NK-92 (cell line): ENCODE data around the gene MT1E.
"Not testable (repeated sequence)": the region's sequence is repeated elsewhere in the genome, so short reads cannot be mapped to it uniquely, and the experiment has no call there.

Experiments
- DNase-seq: peaks from one replicate; lab custom pipeline; 2025; ENCODE audit not compliant: unreplicated experiment; lab: John Stamatoyannopoulos, UW

MT1E gene

DNA sequence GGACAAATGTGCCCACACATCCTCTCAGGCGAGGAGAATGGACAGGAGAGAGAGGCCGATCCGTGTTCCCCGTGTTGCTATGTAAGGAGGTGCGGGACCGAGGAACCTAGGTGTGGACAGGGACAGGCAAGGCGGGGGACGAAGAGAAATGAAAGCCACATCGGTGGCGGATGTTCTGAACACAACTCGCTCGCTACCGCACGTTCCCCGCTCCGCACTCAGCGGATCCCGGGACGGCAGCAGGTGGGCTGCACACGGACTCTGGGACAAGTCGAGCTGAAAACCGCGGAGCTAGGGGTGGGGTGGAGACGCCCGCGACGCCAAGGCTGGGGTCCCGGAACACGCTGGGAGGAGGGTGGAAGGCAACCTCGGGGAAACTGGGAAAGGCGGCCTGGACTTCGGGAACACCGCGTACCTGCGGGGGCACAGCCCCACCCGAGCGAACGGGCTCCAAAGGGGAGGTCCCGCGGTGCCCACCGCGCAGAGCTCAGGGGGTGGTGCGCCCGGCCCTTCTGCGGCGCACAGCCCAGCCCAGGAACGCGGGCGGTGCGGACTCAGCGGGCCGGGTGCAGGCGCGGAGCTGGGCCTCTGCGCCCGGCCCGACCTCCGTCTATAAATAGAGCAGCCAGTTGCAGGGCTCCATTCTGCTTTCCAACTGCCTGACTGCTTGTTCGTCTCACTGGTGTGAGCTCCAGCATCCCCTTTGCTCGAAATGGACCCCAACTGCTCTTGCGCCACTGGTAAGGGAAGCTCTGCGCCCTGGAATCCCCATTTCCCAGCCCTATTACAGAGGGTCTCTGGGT, at the start of gene MT1E:
MT1E (plus strand) TSS at position 642 of the 803 bp plus-strand sequence; CDS start at position 713, 71 bp downstream.
- no peak for DNase-seq

DNA sequence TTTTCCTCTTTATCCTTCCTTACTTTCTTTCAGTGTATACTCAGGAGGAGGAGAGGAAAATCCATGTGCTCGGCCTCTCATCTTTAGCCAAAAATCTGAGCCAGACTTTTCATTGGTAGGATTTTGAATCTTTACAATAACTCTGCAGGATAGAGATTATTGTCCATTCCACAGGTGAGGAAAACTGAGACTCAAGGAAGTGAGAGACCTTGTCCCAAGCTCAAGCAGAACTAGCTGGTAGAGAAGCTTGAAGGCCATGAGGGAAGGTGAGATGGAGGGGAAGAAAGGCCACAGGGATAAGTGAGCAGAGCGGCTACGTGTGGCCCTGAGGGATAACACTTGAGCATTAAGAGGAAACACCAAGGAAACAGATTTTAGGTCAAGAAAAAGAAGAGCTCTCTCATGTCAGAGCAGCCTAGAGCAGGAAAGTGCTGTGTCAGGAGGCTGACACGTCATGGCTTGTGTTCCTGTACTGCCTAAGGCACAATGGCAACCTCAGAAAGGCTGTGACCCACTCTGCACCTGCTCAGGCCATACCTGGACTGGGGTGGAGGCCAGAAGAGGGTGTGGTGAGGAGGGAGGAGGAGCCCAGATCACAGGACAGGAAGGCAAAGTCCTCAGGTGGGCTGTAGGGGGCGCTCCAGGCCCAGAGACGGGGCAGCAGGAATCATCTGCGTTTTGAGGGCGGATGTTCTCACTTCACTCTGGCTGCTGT, 48.8 kb upstream of the MT1E start:
- DNase-seq: no peak

DNA sequence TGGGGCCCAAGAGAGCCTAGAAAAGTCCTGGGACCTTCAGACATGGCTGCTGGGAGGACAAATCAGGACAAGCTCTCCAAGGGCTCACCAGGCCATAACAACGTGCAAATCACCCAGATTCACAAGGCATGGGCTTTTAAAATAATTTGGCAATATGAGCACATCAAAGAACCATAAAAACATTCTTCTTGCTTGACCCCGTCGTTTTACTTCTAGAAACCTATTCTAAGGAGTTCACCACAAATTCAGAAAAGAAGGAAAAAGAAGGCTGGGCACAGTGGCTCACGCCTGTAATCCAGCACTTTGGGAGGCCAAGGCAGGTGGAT, 48.3 kb upstream of the MT1E start:
- no peak for DNase-seq

DNA sequence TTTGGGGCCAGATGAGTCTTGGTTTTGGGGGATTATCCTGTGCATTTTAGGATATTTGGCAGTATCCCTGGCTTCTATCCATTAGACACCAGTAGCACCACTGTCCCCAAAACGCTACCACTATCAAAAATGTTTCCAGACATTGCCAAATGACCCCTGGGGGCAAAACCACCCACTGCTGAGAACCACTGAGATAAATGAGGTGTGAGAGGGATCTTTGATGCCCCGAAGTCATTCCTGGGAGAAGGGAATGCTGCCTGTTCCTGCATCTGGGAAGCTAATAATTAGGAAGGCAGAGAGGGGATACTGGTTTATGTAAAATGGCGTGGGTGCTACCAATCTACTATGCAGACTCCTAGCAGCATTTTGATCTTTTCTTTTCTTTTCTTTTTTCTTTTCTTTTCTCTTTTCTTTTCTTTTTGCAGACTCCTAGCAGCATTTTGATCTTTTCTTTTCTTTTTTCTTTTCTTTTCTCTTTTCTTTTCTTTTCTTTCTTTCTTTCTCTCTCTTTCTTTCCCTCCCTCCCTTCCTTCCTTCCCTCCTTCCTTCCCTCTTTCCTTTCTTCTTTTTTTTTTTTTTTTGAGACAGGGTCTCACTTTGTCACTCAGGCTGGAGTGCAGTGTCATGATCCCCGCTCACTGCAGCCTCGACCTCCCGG, 45.1 kb upstream of the MT1E start:
- DNase-seq: no peak

DNA sequence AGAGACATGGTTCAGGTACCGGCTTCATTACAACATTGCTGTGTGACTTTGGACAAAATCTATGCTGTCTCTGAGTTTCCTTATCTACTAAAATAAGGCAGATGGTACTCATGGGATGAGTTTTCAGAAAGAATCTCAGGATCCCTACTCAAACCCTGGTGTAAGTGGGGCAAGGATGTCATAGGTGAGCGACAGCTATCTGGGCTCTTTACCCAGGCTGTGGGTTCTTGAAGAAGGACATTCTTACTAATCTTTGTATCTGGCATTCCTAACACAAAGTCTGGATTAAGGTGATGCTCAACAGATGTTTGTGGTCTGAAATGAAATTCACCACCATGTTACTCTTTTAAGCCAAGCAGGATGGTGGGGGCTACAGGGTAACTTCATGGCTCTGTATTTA, 42.7 kb upstream of the MT1E start:
- DNase-seq: not testable (repeated sequence)

DNA sequence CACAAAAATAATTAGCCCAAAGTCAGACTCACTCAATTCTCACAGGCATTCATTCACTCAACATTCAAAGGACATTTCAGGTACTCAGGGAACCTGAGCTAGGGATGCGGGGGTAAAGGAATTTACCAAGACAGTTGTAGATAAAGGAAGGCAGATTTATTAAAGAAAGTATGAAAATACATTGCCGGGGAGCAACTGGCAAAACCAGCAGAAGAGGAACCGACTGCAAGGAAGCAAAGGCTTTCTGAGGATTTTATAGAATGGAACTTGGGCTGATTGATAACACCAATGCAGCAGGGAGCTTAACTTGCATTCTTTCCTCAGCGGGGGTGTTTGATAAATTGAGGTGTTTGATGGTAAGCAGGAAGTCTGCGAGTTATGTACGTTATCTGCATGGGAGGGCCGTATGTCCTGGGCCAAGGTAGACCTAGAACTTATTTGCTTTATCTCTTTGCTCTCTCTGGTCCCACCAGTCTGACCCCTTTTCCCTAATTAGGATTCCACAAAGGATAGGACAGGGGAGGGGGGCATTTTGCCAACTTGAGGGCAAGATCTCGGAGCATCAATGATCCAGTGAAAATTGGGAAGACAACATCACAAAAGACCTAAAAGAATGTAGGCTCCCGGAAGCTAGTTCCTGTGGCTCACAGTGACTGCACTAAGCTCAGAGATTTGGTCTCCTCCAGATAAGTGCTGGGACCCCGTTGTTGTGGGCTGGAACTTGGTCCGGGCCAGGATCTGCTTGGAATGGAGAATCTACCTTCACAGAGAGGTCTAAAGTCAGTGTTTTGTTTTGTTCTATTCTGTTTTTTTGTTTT, 42.0 kb upstream of the MT1E start:
- DNase-seq: no peak

DNA sequence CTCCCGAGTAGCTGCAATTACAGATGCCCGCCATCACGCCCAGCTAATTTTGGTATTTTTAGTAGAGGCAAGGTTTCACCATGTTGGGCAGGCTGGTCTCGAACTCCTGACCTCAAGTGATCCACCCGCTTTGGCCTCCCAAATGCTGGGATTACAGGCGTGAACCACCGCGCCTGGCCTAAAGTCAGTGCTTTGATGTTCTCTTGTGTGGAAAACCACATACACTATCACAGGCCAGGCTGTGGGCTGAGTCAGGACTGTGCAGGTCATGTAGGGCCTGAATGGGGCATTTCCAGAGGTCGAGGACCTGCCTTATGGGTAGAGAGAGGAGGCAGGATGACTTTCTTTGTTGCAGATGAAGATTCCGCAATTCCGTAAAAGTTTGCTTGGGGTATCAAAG, 41.3 kb upstream of the MT1E start:
- DNase-seq: no peak

DNA sequence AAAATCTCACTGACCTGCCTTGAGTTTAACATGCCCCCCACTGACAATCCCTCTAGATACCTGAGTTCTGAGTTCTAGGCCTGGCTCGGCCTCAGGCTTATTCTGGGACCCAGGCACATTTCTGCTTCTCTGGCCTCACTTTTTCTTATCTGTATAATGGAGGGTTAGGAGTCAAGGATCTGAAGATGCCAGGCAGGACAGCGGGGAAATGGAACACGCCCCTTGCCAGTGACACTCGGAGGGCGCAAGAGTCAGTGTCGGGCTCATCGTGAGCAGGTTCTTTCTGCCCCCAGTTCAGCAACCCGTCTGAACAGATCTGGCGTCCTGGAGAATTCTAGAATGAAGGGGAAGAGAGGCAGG, 36.8 kb upstream of the MT1E start:
- no peak for DNase-seq

DNA sequence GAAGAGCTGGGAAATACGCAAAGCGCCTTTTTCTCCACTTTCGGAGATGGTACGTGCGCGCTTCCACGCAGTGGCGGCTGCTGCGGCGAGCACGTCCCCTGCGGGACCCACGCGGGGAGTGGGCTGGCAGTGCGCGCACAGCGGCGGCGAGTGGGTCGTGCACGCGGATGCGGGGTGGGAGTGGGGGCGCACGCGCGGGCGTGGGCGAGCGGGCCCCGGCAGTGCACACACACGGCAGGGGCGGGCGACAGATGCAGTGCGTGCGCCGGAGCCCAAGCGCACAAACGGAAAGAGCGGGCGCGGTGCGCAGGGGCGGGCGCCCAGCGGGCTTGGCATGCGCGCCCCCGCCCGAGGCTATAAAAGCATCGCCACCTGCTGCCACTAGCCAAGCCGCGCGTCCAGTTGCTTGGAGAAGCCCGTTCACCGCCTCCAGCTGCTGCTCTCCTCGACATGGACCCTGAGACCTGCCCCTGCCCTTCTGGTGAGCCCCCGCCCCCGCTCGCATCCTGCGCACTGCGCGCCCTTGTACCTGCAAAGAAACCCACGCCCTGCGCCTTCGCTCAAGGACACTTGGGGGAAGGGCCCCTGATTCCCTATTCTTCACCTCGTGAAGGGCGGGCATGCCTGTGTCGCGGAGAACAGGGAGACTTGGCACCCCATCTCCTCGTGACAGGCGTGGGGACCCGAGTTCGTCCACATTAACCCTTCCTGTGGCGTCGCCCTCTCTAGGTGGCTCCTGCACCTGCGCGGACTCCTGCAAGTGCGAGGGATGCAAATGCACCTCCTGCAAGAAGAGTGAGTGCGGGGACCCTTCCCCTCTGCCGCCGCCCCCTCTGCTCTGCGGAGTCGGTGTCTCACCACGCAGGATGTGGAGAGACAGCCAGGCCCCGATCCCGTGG, 36.2 kb upstream of the MT1E start, which contains the start of gene MT3:
MT3 (plus strand) TSS at position 388 of the 899 bp plus-strand sequence; CDS start at position 451, 63 bp downstream.
- no peak for DNase-seq

DNA sequence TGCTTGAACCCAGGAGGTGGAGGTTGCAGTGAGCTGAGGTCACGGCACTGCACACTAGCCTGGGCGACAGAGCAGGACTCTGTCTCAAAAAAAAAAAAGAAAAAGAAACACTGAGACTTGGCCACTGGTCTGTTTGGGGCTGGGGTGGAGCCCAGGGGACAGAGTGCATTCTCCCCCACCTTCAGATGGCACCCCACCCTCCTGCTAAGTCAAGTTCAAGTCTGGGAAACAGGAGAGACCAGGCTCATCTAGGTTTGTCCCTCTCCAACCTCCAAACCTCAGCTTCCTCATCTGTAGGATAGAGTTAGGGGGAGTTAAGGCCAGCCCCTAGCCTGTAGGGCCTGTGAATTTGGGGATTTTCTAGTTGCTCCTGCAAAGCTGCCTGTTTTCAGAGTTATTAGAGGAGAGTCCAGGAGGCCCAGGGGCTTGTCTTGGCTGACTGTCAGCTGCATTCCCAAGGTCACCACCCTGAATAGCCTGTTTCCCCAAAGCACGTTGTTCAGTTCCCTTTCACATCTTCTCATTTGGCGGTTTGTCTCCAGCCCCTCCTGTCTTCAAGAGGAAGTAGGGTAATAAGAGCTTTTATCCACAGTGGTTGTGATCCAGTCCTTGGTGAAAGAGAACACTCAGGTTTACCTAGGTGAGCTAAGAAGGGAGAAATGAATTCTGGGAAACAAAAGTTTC, 34.1 kb upstream of the MT1E start:
- no peak for DNase-seq

DNA sequence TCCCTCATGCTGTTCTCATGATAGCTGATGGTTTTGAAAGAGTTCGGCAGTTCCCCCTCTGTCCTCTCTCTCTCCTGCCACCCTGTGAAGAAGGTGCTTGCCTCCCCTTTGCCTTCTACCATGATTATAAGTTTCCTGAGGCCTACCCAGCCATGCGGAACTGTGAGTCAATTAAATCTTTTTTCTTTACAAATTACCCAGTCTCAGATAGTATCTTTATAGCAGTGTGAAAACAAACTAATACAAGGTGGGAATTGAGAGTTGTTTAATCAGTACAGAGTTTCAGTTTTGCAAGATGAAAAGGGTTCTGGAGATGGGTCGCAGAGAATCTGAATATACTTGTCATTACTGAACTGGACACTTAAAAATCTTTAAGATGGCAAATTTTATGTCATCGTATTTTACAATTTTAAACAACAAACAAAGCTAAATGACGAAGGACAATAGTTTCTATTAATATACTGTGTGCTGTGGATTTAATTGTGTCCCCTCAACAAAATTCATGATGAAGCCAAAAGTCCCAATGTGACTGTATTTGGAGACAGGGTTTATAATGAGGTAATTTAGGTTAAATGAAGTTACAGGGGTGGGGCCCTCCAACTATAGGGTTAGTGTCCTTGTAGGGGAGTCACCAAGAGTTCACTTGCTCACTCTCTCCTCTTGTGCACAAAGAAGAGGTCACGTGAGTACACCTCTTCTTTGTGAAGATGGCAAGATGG, 31.8 kb upstream of the MT1E start:
- no peak for DNase-seq

DNA sequence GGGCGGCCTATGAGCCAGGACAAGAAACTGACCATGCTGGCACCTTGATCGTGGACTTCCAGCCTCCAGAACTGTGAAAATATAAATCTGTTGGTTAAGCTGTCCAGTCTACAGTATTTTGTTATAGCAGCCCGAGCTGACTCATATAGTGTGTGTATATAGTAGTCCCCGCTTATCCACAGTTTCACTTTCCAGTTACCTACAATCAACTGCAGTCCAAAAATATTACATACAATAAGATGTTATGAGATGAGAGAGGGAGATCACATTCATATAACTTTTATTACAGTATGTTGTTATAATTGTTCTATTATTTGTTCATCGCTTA, 31.3 kb upstream of the MT1E start:
- DNase-seq: no peak

DNA sequence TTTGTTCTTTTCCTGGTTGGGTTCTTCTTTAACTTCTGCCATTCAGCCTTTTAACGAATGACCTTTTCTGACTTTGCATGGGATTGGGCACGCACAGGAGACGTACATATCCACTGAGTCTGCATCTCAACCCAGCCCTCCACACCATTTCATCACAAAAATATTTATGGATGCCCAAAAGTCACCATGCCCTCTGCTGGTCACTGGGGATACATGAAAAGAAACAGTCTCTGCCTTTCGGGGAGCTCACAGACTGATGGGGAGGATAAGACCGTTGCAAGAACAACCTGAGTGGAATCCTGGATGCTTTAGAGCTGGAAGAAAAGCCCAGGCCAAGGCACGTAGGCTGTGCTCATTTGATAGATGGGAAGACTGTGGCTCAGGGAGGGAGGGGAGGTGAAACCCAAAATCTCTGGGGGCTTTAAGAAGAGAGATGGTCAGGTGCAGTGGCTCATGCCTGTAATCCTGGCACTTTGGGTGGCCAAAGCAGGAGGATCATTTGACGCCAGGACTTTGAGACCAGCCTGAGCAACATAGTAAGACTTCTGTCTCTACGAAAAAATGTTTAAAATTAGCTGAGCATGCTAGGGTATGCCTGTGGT, 25.1 kb upstream of the MT1E start:
- DNase-seq: no peak

DNA sequence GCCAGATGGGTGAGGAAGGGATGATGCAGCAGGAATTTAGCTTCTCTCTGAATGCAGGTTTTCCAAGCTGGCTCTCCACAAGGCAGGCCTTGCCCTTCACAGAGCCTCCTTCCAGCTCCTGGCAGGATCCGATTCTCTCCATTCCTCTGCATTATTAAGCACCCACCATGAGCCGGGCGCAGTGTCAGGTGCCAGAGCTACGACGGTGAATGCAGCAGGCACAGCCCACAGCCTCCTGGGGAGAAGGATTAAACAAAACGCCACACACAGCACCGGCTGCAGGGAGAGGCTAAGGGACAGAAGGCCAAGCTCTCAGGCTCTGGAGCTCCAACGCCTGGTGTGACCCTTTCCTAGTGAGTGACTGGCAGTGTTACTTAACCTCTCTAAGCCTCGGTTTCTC, 24.3 kb upstream of the MT1E start:
- DNase-seq: no peak

DNA sequence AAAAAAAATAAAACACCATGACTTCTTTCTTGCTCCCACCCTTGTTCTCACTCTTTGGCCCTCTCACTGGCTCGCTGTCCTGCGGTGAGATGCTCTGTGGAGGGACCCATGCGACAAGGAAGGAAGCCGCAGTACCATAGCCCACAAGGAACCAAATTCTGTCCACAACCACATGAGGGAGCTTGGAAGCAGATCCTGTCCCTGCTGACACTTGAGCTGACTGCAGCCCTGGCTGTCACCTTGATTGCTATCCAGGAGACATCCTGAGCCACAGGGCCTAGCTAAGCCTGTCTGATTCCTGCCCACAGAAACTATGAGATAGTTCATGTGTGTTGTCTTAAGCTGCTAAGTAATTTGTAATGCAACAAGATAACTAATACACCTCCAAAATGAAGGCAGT, 22.0 kb upstream of the MT1E start:
- DNase-seq: no peak

DNA sequence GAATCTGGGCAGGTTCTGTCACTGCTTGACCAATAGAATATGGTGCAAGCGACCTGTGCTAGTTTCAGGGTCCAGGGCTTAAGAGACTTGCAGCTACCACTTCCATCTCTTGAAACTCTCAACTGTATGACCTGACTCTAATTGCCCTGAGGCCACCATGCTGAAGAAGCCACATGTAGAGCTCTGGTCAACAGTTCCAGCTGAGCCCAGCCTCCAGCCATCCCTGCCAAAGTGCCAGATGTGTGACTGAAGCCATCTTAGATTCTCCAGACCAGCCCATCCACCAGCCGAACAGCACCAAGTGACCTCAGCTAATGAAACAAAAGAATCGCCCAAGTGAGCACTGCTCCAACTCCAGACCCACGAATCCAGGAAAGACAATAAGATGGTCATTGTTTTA, 20.6 kb upstream of the MT1E start:
- DNase-seq: no peak

DNA sequence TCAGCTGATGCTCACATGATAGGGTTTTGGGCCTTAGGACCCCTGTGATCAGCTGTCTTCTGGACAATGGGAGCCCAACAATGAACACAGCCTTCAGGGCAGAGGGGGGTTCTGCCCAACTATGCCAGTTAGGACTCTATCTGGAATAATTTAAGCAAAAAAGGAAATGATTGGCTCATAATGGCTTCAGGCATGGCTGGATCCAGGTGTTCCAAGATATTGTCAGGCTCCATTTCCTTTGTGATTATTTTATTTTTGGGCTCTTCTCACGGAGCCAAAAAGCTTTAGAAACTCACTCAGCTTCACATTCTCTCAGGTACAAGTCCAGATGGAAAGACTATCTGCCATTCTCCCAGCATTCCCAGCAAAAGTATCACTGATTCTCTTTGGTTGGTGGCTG, 20.1 kb upstream of the MT1E start:
- DNase-seq: no peak

DNA sequence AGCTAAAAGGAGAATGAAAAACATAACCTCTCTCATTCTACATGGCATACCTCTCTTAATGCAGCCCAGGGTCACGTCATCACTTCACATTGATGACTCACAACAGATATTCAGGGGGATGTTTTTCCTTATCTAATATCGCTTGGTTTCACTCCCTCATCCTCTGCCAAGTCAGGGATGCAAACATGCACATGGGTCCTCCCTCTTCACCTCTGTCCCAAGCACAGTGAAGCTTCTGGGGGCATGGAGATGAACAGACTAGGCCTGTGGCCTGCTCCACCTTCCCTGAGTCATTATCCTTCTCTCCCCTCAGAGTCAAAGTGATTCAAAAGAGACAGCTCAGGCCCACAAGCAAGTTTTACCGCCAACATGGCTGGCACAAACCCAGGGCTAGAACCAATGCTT, 19.5 kb upstream of the MT1E start:
- DNase-seq: no peak
